GM12878 (cell line): Measurements from ENCODE around the gene SMG5. TPM values are rescaled to one million over a fixed set of nuclear protein-coding genes. Genes with fewer than 3 reads are reported as not detected.

Source experiments
- ATAC-seq: fragments of 200-7000 bp; cut with Tn5 transposase; 3 replicates; pipeline ENCODE4 v1.9.1; 2020; ENCODE audit warnings: mild to moderate bottlenecking, moderate library complexity
- BruUV-seq: library from RNA; stranded (reverse); fragments of 400-500 nt; replicated peaks from 2 replicates; lab custom pipeline; 2021; lab: Mats Ljungman, UMichigan
- CTCF ChIA-PET: fragments of 300-600 bp; sonication (Branson Sonifier 250); formaldehyde crosslinking; extraction: SDS; loops from one replicate; lab custom pipeline; 2021; ENCODE audit warnings: inconsistent platforms; lab: Yijun Ruan, JAX
- POLR2A ChIA-PET: fragments of 350-600 bp; formaldehyde crosslinking; extraction: SDS; loops from one replicate; lab custom pipeline; 2021; ENCODE audit warnings: inconsistent platforms; lab: Charles Lee
- RAD21 ChIA-PET: fragments of 300-600 bp; sonication (Branson Sonifier 250); formaldehyde crosslinking; loops from one replicate; lab custom pipeline; 2023; ENCODE audit warnings: antibody characterized with exemption; ENCODE audit not compliant: unreplicated experiment; lab: Charles Lee
- SMC1A ChIA-PET: fragments of 300-600 bp; sonication (Branson Sonifier 250); formaldehyde crosslinking; loops from one replicate; lab custom pipeline; 2023; ENCODE audit not compliant: unreplicated experiment, uncharacterized antibody; lab: Charles Lee
- DNase-seq: peaks from one replicate; pipeline ENCODE4 v3.0.0-alpha.2; 2011; ENCODE audit warnings: low read depth, low spot score
- FAIRE-seq: peaks from 3 replicates; lab custom pipeline; 2011; peaks lifted over from hg19 to GRCh38; lab: Jason Lieb, UNC
- H2AFZ ChIP-seq: 2 replicates; pipeline ENCODE4 v1.6.0; 2011; ENCODE audit warnings: low read depth, low read length, control low read depth; ENCODE audit not compliant: control insufficient read depth
- H3K27ac ChIP-seq: 2 replicates; pipeline ENCODE4 v1.5.1; 2011; ENCODE audit warnings: control low read depth; ENCODE audit not compliant: control insufficient read depth, insufficient read depth
- H3K27me3 ChIP-seq, 2 experiments: replicated peaks in 1 of 2; 2 replicates each; pipeline versions ENCODE4 v1.6.0 to v1.6.1; 2011; ENCODE audit warnings: low read length in 1 of 2; ENCODE audit not compliant: control insufficient read depth in 2 of 2, insufficient read depth in 2 of 2
- H3K36me3 ChIP-seq, 2 experiments: 2 replicates each; pipeline ENCODE4 v1.5.1; 2011; ENCODE audit warnings: low read length in 1 of 2; ENCODE audit not compliant: control insufficient read depth in 2 of 2, insufficient read depth in 2 of 2
- H3K4me1 ChIP-seq: 2 replicates; pipeline ENCODE4 v1.6.1; 2011; ENCODE audit warnings: mild to moderate bottlenecking, low read length, moderate library complexity, mixed read lengths; ENCODE audit not compliant: control insufficient read depth, insufficient read depth
- H3K4me2 ChIP-seq: 2 replicates; pipeline ENCODE4 v1.6.0; 2011; ENCODE audit warnings: control low read depth; ENCODE audit not compliant: control insufficient read depth, insufficient read depth
- H3K4me3 ChIP-seq: fragments of 200-600 bp; sonication (generic); 2 replicates; pipeline ENCODE4 v1.5.1; 2016
- H3K79me2 ChIP-seq: 2 replicates; pipeline ENCODE4 v1.6.0; 2011; ENCODE audit warnings: low read length; ENCODE audit not compliant: control insufficient read depth, insufficient read depth
- H3K9ac ChIP-seq: 2 replicates; pipeline ENCODE4 v1.8.0; 2011; ENCODE audit warnings: low read length, control low read depth, mixed read lengths; ENCODE audit not compliant: control insufficient read depth, insufficient read depth
- H3K9me3 ChIP-seq: replicated peaks from 3 replicates; pipeline ENCODE4 v1.5.1; 2011; ENCODE audit warnings: mild to moderate bottlenecking, low read length; ENCODE audit not compliant: control insufficient read depth, insufficient read depth
- H4K20me1 ChIP-seq: 2 replicates; pipeline ENCODE4 v1.6.0; 2011; ENCODE audit not compliant: control insufficient read depth, insufficient read depth
- BHLHE40 ChIP-seq, 2 experiments: fragments of 450-650 bp in 1 of 2; IDR thresholded peaks; 2 replicates each; pipeline ENCODE4 v1.6.1; 2011 to 2017; ENCODE audit warnings: low read depth in 2 of 2, borderline replicate concordance in 1 of 2, improper control_type of control experiment in 1 of 2, low read length in 1 of 2, mild to moderate bottlenecking in 1 of 2
- E2F8 ChIP-seq: fragments of 450-650 bp; IDR thresholded peaks from 2 replicates; pipeline ENCODE4 v1.6.1; 2018; ENCODE audit warnings: mild to moderate bottlenecking, low read depth, moderate library complexity; ENCODE audit not compliant: partially characterized antibody
- MXI1 ChIP-seq: fragments of 150-350 bp; IDR thresholded peaks from 2 replicates; pipeline ENCODE4 v1.6.1; 2011; ENCODE audit warnings: low read depth, mild to moderate bottlenecking, inconsistent platforms, low read length, improper control_type of control experiment
- NFIC ChIP-seq: IDR thresholded peaks from 2 replicates; pipeline ENCODE4 v1.6.1; 2012; ENCODE audit warnings: low read depth, mild to moderate bottlenecking, inconsistent platforms, low read length, moderate library complexity
- NR2C2 ChIP-seq: IDR thresholded peaks from 2 replicates; pipeline ENCODE4 v1.6.1; 2011; ENCODE audit warnings: borderline replicate concordance, low read depth; ENCODE audit not compliant: control insufficient read depth, insufficient read length
- RELA ChIP-seq: fragments of 450-650 bp; IDR thresholded peaks from 2 replicates; pipeline ENCODE4 v1.8.0; 2014; ENCODE audit warnings: borderline replicate concordance; ENCODE audit not compliant: partially characterized antibody
- RUNX3 ChIP-seq: IDR thresholded peaks from 2 replicates; pipeline ENCODE4 v1.6.1; 2012; ENCODE audit warnings: low read length, inconsistent platforms
- SP1 ChIP-seq: IDR thresholded peaks from one replicate; pipeline ENCODE4 v1.6.1; 2011; ENCODE audit warnings: low read depth, low read length
- SREBF1 ChIP-seq: IDR thresholded peaks from 2 replicates; pipeline ENCODE4 v1.6.1; 2012; ENCODE audit warnings: mild to moderate bottlenecking, low read length
- TARDBP ChIP-seq: IDR thresholded peaks from 2 replicates; pipeline ENCODE4 v1.6.1; 2016; ENCODE audit warnings: borderline replicate concordance
- USF1 ChIP-seq: IDR thresholded peaks from 2 replicates; pipeline ENCODE4 v1.6.1; 2011; ENCODE audit warnings: borderline replicate concordance, low read depth, mild to moderate bottlenecking, moderate library complexity, mixed read lengths, low read length; ENCODE audit not compliant: insufficient read depth; ENCODE audit errors: extremely low read length
- ZBED1 ChIP-seq: IDR thresholded peaks from 2 replicates; pipeline ENCODE4 v1.6.1; 2016; ENCODE audit warnings: borderline replicate concordance
- ZNF24 ChIP-seq: fragments of 450-650 bp; IDR thresholded peaks from 2 replicates; pipeline ENCODE4 v1.6.1; 2017; ENCODE audit warnings: antibody characterized with exemption, mild to moderate bottlenecking
- WGBS: methylation state at CpG from one replicate; pipeline ENCODE4 v1.1.6; 2016; ENCODE audit warnings: low lambda C conversion rate; ENCODE audit not compliant: insufficient replicate concordance, insufficient coverage; ENCODE audit errors: missing lambda C conversion rate; 5-methylcytosine and 5-hydroxymethylcytosine counted together
- in situ Hi-C: fragments of 300-500 bp; cut with MboI; formaldehyde crosslinking; loops from 9 replicates; pipeline ENCODE4 v1.14.3; 2018; ENCODE audit warnings: mixed read lengths
- intact Hi-C: fragments of 100-400 bp; cut with micrococcal nuclease; formaldehyde crosslinking; loops from one replicate; pipeline ENCODE4 v1.14.2; 2022; ENCODE audit not compliant: unreplicated experiment
- polyA plus RNA-seq, 11 experiments: library from polyadenylated mRNA; depleted of rRNA in 4 of 11; unstranded in 6 of 11; stranded (reverse) in 5 of 11; fragments of >200 nt; fragmentation: Nextera tagmentation in 4 of 11; fragmentation: Illumina TruSeq in 1 of 11; extraction: Ambion mirVana in 4 of 11; extraction: Trizol in 1 of 11; gene quantifications; 1 replicate in 1 of 11; 2 replicates in 10 of 11; pipeline versions ENCODE4 v1.2.1 to v1.2.3, GENCODE V29; 2011 to 2016; ENCODE audit warnings: inconsistent platforms in 2 of 11, missing spikeins in 2 of 11, low read depth in 1 of 11
- total RNA-seq, 4 experiments: library from RNA; depleted of rRNA in 3 of 4; stranded (reverse); fragments of >200 nt in 3 of 4; fragmentation: Illumina TruSeq in 1 of 4; extraction: Trizol in 1 of 4; gene quantifications; 2 replicates each; pipeline versions ENCODE4 v1.2.1 to v1.2.3, GENCODE V29; 2013 to 2021

Gene SMG5
- total and polyA plus RNA-seq, 10 of the 15 experiments (the other 5 are each of a cell fraction or from before 2014, with no cell fraction given): 0.76 to 61.5 (median 48.8) TPM

- no peak for FAIRE-seq
- POLR2A ChIA-PET: interaction anchor here (0.6 kb wide), 1 partner anchor 221 kb away, joined by 7 read pairs; no protein-coding TSS in a partner anchor
- in situ Hi-C loops (no loop called here), intact Hi-C loops (no loop called here)
- no peak for DNase-seq
- 78% methylated on average over 2 of the region's 2 CpGs for WGBS
- H2AFZ ChIP-seq: no peak overlapping the region
- H3K4me3 ChIP-seq: no peak overlapping the region
- no peaks in the 10 kb centered on the region for H4K20me1 ChIP-seq
- RAD21 ChIA-PET: interaction anchor here (0.5 to 1.8 kb wide), 3 partner anchors 36 to 120 kb away, joined by 3 to 7 read pairs (median 4); no protein-coding TSS in a partner anchor
- CTCF ChIA-PET: interaction anchor here (0.7 to 1.9 kb wide), 6 partner anchors 9 to 115 kb away, joined by 3 to 8 read pairs (median 3); no protein-coding TSS in a partner anchor
- H3K9me3 ChIP-seq: no peaks in the 10 kb centered on the region
- no TSS peak for BruUV-seq
- no peak for TF ChIP-seq E2F8
- TF ChIP-seq RELA: no peak
- no peak for TF ChIP-seq SREBF1
- TF ChIP-seq BHLHE40 (IDR thresholded peaks at IDR 0.05; ENCODE audit: borderline replicate concordance in 1 of 2, low read depth in 2 of 2, low read length in 1 of 2): no peak
- no peak for TF ChIP-seq ZNF24
- no peak for TF ChIP-seq RUNX3
- TF ChIP-seq ZBED1: no peak
- no peak for TF ChIP-seq SP1
- TF ChIP-seq TARDBP: no peak
- TF ChIP-seq USF1: no peak
- TF ChIP-seq NR2C2: no peak
- TF ChIP-seq NFIC: no peak
- TF ChIP-seq MXI1: no peak
- H3K4me1 ChIP-seq: no peaks in the 10 kb centered on the region
- SMC1A ChIA-PET: interaction anchor here (1.0 kb wide), 1 partner anchor 163 kb away, joined by 3 read pairs; no protein-coding TSS in a partner anchor
- no peak overlapping the region for H3K27ac ChIP-seq
- H3K9ac ChIP-seq: no peak overlapping the region
- H3K27me3 ChIP-seq: no peaks in the 10 kb centered on the region
- no peak for ATAC-seq
- peaks cover 49 to 54% of the 10 kb centered on the region in 2 experiments for H3K36me3 ChIP-seq
- H3K79me2 ChIP-seq: no peaks in the 10 kb centered on the region
- no peak overlapping the region for H3K4me2 ChIP-seq
Observed at GRCh38 chr1:156260896-156261295, 21.7 kb downstream of the SMG5 start.
